CD14-positive monocyte (primary cell): ENCODE results near the gene HMX3. TPM values are rescaled to one million over a fixed set of nuclear protein-coding genes. Genes with fewer than 3 reads are reported as not detected.

Experiments
- DNase-seq, 3 donors: peaks; one replicate each; pipeline ENCODE4 v3.0.0-alpha.2; 2011 to 2022
- H2AFZ ChIP-seq: 2 replicates; pipeline ENCODE4 v1.6.0; 2012; ENCODE audit warnings: mild to moderate bottlenecking, low read depth, low read length, inconsistent platforms; ENCODE audit not compliant: insufficient read depth, poor library complexity, severe bottlenecking
- H3K27ac ChIP-seq, 2 donors: 1 replicate in 1 of 2; 2 replicates in 1 of 2; pipeline ENCODE4 v1.5.1; 2012 to 2013; ENCODE audit warnings: low read length in 2 of 2, control low read depth in 1 of 2, inconsistent platforms in 1 of 2, low read depth in 1 of 2, mild to moderate bottlenecking in 1 of 2
- H3K27me3 ChIP-seq, 2 donors: one replicate each; pipeline versions ENCODE4 v1.6.0 to v1.6.1; 2011 to 2013; ENCODE audit warnings: low read length in 2 of 2; ENCODE audit not compliant: control insufficient read depth in 2 of 2, insufficient read depth in 2 of 2
- H3K36me3 ChIP-seq, 2 donors: replicated peaks in 1 of 2; 1 replicate in 1 of 2; 2 replicates in 1 of 2; pipeline versions ENCODE4 v1.5.1 to v1.6.1; 2012 to 2013; ENCODE audit warnings: low read length in 2 of 2, control low read depth in 1 of 2, inconsistent platforms in 1 of 2, mild to moderate bottlenecking in 1 of 2; ENCODE audit not compliant: insufficient read depth in 2 of 2, control insufficient read depth in 1 of 2
- H3K4me1 ChIP-seq, 2 donors: 1 replicate in 1 of 2; 2 replicates in 1 of 2; pipeline versions ENCODE4 v1.5.1 to v1.6.1; 2012 to 2013; ENCODE audit warnings: low read length in 2 of 2, control low read depth in 1 of 2, inconsistent platforms in 1 of 2, mild to moderate bottlenecking in 1 of 2, moderate library complexity in 1 of 2; ENCODE audit not compliant: insufficient read depth in 2 of 2, control insufficient read depth in 1 of 2
- H3K4me2 ChIP-seq: replicated peaks from 2 replicates; pipeline ENCODE3; 2012; ENCODE audit warnings: low read length, moderate library complexity, mild to moderate bottlenecking; ENCODE audit not compliant: poor library complexity, severe bottlenecking; ENCODE audit errors: extremely low read depth
- H3K4me3 ChIP-seq, 3 experiments: fragments of 200-600 bp in 1 of 3; sonication (generic) in 1 of 3; replicated peaks in 1 of 3; 1 replicate in 2 of 3; 2 replicates in 1 of 3; pipeline ENCODE4 v1.5.1; 2011 to 2013; ENCODE audit warnings: low read length in 3 of 3, mild to moderate bottlenecking in 3 of 3, control low read depth in 2 of 3, low read depth in 2 of 3, inconsistent platforms in 1 of 3, moderate library complexity in 1 of 3
- H3K79me2 ChIP-seq: 2 replicates; pipeline ENCODE4 v1.6.0; 2012; ENCODE audit warnings: mild to moderate bottlenecking, control low read depth, inconsistent platforms, low read length, moderate library complexity; ENCODE audit not compliant: insufficient read depth
- H3K9ac ChIP-seq: 2 replicates; pipeline ENCODE4 v1.6.0; 2017; ENCODE audit warnings: low read length, mild to moderate bottlenecking; ENCODE audit not compliant: insufficient read depth, poor library complexity, severe bottlenecking
- H3K9me3 ChIP-seq, 2 donors: replicated peaks in 1 of 2; 1 replicate in 1 of 2; 2 replicates in 1 of 2; pipeline versions ENCODE4 v1.5.1 to v1.6.1; 2012 to 2013; ENCODE audit warnings: low read length in 2 of 2, control low read depth in 1 of 2; ENCODE audit not compliant: control insufficient read depth in 1 of 2, insufficient read depth in 1 of 2
- H4K20me1 ChIP-seq: 2 replicates; pipeline ENCODE4 v1.6.0; 2012; ENCODE audit warnings: mild to moderate bottlenecking, low read length, control low read depth, moderate library complexity; ENCODE audit not compliant: insufficient read depth
- H3K27ac Mint-ChIP-seq, 7 donors: one replicate each; pipeline ENCODE4 v1.8.0; 2020; ENCODE audit warnings: mild to moderate bottlenecking in 7 of 7, mixed read lengths in 7 of 7, moderate library complexity in 6 of 7, inconsistent platforms in 2 of 7
- H3K27me3 Mint-ChIP-seq, 3 donors: one replicate each; pipeline ENCODE4 v1.8.0; 2021 to 2022; ENCODE audit warnings: low read depth in 3 of 3, mild to moderate bottlenecking in 3 of 3, mixed read lengths in 3 of 3, moderate library complexity in 3 of 3, inconsistent platforms in 1 of 3
- H3K36me3 Mint-ChIP-seq, 2 donors: one replicate each; pipeline ENCODE4 v1.8.0; 2020; ENCODE audit warnings: mixed read lengths in 2 of 2, inconsistent platforms in 1 of 2, mild to moderate bottlenecking in 1 of 2
- H3K4me1 Mint-ChIP-seq: one replicate; pipeline ENCODE4 v1.8.0; 2020; ENCODE audit warnings: mild to moderate bottlenecking, mixed read lengths
- H3K4me3 Mint-ChIP-seq, 2 donors: one replicate each; pipeline ENCODE4 v1.8.0; 2020; ENCODE audit warnings: mild to moderate bottlenecking in 2 of 2, mixed read lengths in 2 of 2, moderate library complexity in 1 of 2
- H3K9me3 Mint-ChIP-seq, 7 donors: one replicate each; pipeline ENCODE4 v1.8.0; 2020 to 2022; ENCODE audit warnings: mixed read lengths in 7 of 7, mild to moderate bottlenecking in 6 of 7, moderate library complexity in 6 of 7, inconsistent platforms in 2 of 7
- CTCF ChIP-seq: fragments of 200-600 bp; IDR thresholded peaks from one replicate; pipeline ENCODE4 v1.8.0; 2022; ENCODE audit warnings: antibody characterized with exemption, mild to moderate bottlenecking
- WGBS: methylation state at CpG from one replicate; pipeline ENCODE4 v1.1.5; 2013; ENCODE audit warnings: missing lambda C conversion rate; ENCODE audit not compliant: insufficient coverage; 5-methylcytosine and 5-hydroxymethylcytosine counted together
- intact Hi-C, 2 donors: fragments of 100-400 bp; cut with micrococcal nuclease; formaldehyde crosslinking; loops; one replicate each; pipeline versions ENCODE4 v1.15.0 to v1.15.1; 2023
- polyA plus RNA-seq, 3 donors: library from polyadenylated mRNA; depleted of rRNA in 1 of 3; unstranded in 2 of 3; stranded (reverse) in 1 of 3; fragments of 300-500 nt in 2 of 3; fragments of >200 nt in 1 of 3; fragmentation: Illumina TruSeq in 2 of 3; gene quantifications; 1 replicate in 2 of 3; 2 replicates in 1 of 3; pipeline ENCODE4 v1.2.3, GENCODE V29; 2012 to 2021

Gene HMX3
- polyA plus RNA-seq, 3 donors, result not detected

GRCh38 chr10:123092635-123093414 is 42.9 kb upstream of the HMX3 start:
- no peak overlapping the region for H2AFZ ChIP-seq
- H3K9ac ChIP-seq, result no peak overlapping the region
- no peaks in the 10 kb centered on the region for H3K79me2 ChIP-seq
- no peaks in the 10 kb centered on the region for H3K9me3 ChIP-seq
- WGBS, result no CpG with 5 or more reads among the region's 14 CpGs
- H4K20me1 ChIP-seq, result no peaks in the 10 kb centered on the region
- Mint-ChIP-seq H3K36me3 (no peaks in the 10 kb centered on the region), H3K9me3 (no peaks in the 10 kb centered on the region), H3K27ac (no peak overlapping the region), H3K4me1 (no peaks in the 10 kb centered on the region), H3K4me3 (no peak overlapping the region), H3K27me3 (peaks cover 6 to 14% (median 8%) of the 10 kb centered on the region in 3 donors)
- TF ChIP-seq CTCF, result no peak
- H3K27me3 ChIP-seq, result no peaks in the 10 kb centered on the region
- DNase-seq, result no peak
- no peaks in the 10 kb centered on the region for H3K4me1 ChIP-seq
- intact Hi-C loops, result no loop called here
- no peaks in the 10 kb centered on the region for H3K36me3 ChIP-seq
- H3K27ac ChIP-seq, result no peak overlapping the region
- no peak overlapping the region for H3K4me2 ChIP-seq
- no peak overlapping the region for H3K4me3 ChIP-seq

GRCh38 chr10:123093489-123093888 is 42.3 kb upstream of the HMX3 start:
- H3K27me3 Mint-ChIP-seq, result peaks cover 6 to 14% (median 8%) of the 10 kb centered on the region in 3 donors
- DNase-seq, result no peak
- Histone ChIP-seq H3K27ac (no peak overlapping the region), H3K4me1 (no peaks in the 10 kb centered on the region), H3K9ac (no peak overlapping the region), H2AFZ (no peak overlapping the region), H3K79me2 (no peaks in the 10 kb centered on the region), H3K27me3 (no peaks in the 10 kb centered on the region), H3K9me3 (no peaks in the 10 kb centered on the region), H3K36me3 (no peaks in the 10 kb centered on the region), H4K20me1 (no peaks in the 10 kb centered on the region), H3K4me2 (no peak overlapping the region), H3K4me3 (no peak overlapping the region)
- H3K4me1 Mint-ChIP-seq, result no peaks in the 10 kb centered on the region
- H3K4me3 Mint-ChIP-seq, result no peak overlapping the region
- H3K9me3 Mint-ChIP-seq, result no peaks in the 10 kb centered on the region
- intact Hi-C loops, result no loop called here
- H3K27ac Mint-ChIP-seq, result no peak overlapping the region
- H3K36me3 Mint-ChIP-seq, result no peaks in the 10 kb centered on the region
- 89% methylated on average over 4 of the region's 4 CpGs for WGBS
- no peak for TF ChIP-seq CTCF
